SK-N-SH treated with all-trans-retinoic acid at 6 μM for 48 hours (cell line): Measurements from ENCODE around the gene GLRB.
A peak's percentile ranks its signal among the peaks of the same experiment; 100 is the strongest.

ENCODE experiments used
- ATAC-seq: fragments of 200-7000 bp; cut with Tn5 transposase; 3 replicates; pipeline ENCODE4 v1.9.1; 2020; ENCODE audit warnings: mild to moderate bottlenecking, moderate library complexity
- ARNTL ChIP-seq: fragments of 450-650 bp; formaldehyde crosslinking; IDR thresholded peaks from 2 replicates; pipeline ENCODE4 v1.5.0; 2020; ENCODE audit warnings: low read depth, mild to moderate bottlenecking, moderate library complexity, borderline replicate concordance
- BACH2 ChIP-seq: fragments of 250-450 bp; sonication (Bioruptor Pico); IDR thresholded peaks from 2 replicates; pipeline ENCODE4 v1.9.0; 2021; ENCODE audit warnings: mild to moderate bottlenecking, borderline replicate concordance
- CREB5 ChIP-seq: fragments of 250-450 bp; sonication (Bioruptor Pico); IDR thresholded peaks from 2 replicates; pipeline ENCODE4 v1.5.1; 2020; ENCODE audit warnings: low read depth, mild to moderate bottlenecking, moderate library complexity
- CSRNP3 ChIP-seq: fragments of 250-450 bp; sonication (Bioruptor Pico); IDR thresholded peaks from 2 replicates; pipeline ENCODE4 v1.5.1; 2021; ENCODE audit warnings: mild to moderate bottlenecking, moderate library complexity
- ESRRG ChIP-seq: fragments of 250-450 bp; sonication (Bioruptor Pico); IDR thresholded peaks from 2 replicates; pipeline ENCODE4 v1.6.1; 2021; ENCODE audit warnings: mild to moderate bottlenecking
- GLIS3 ChIP-seq: fragments of 250-450 bp; sonication (Bioruptor Pico); IDR thresholded peaks from 2 replicates; pipeline ENCODE4 v1.5.0; 2020; ENCODE audit warnings: mild to moderate bottlenecking, moderate library complexity
- ISL1 ChIP-seq: fragments of 250-450 bp; sonication (Bioruptor Pico); IDR thresholded peaks from 2 replicates; pipeline ENCODE4 v2.1.2; 2022; ENCODE audit warnings: mild to moderate bottlenecking, moderate library complexity
- OSR1 ChIP-seq: fragments of 250-450 bp; sonication (Bioruptor Pico); IDR thresholded peaks from 2 replicates; pipeline ENCODE4 v1.8.0; 2022; ENCODE audit warnings: moderate library complexity, mild to moderate bottlenecking, inconsistent platforms
- PATZ1 ChIP-seq: fragments of 250-450 bp; sonication (Bioruptor Pico); IDR thresholded peaks from 2 replicates; pipeline ENCODE4 v1.8.0; 2020; ENCODE audit warnings: mild to moderate bottlenecking, moderate library complexity, borderline replicate concordance
- POU6F1 ChIP-seq: fragments of 250-450 bp; sonication (Bioruptor Pico); IDR thresholded peaks from 2 replicates; pipeline ENCODE4 v1.8.0; 2021; ENCODE audit warnings: low read depth, mild to moderate bottlenecking, moderate library complexity, borderline replicate concordance
- PPARA ChIP-seq: fragments of 250-450 bp; sonication (Bioruptor Pico); IDR thresholded peaks from 2 replicates; pipeline ENCODE4 v1.5.0; 2020; ENCODE audit warnings: mild to moderate bottlenecking, borderline replicate concordance
- TCF4 ChIP-seq: fragments of 250-450 bp; sonication (Bioruptor Pico); IDR thresholded peaks from 2 replicates; pipeline ENCODE4 v1.8.0; 2021; ENCODE audit warnings: mild to moderate bottlenecking, moderate library complexity, borderline replicate concordance
- TOX ChIP-seq: fragments of 250-450 bp; sonication (Bioruptor Pico); IDR thresholded peaks from 2 replicates; pipeline ENCODE4 v1.8.0; 2021; ENCODE audit warnings: mild to moderate bottlenecking, moderate library complexity, borderline replicate concordance
- TSHZ2 ChIP-seq: fragments of 250-450 bp; sonication (Bioruptor Pico); IDR thresholded peaks from 2 replicates; pipeline ENCODE4 v1.5.0; 2020; ENCODE audit warnings: mild to moderate bottlenecking, moderate library complexity
- ZC3H10 ChIP-seq: fragments of 250-450 bp; sonication (Bioruptor Pico); IDR thresholded peaks from 2 replicates; pipeline ENCODE4 v1.5.1; 2021; ENCODE audit warnings: mild to moderate bottlenecking, moderate library complexity
- ZFP3 ChIP-seq: fragments of 250-450 bp; sonication (Bioruptor Pico); IDR thresholded peaks from 2 replicates; pipeline ENCODE4 v1.5.0; 2020; ENCODE audit warnings: mild to moderate bottlenecking, moderate library complexity
- ZFP30 ChIP-seq: fragments of 450-650 bp; formaldehyde crosslinking; IDR thresholded peaks from 2 replicates; pipeline ENCODE4 v1.5.0; 2022; ENCODE audit warnings: mild to moderate bottlenecking, moderate library complexity
- ZNF565 ChIP-seq: fragments of 450-650 bp; formaldehyde crosslinking; conservative IDR thresholded peaks from 2 replicates; pipeline ENCODE4 v1.5.0; 2020; ENCODE audit warnings: low read depth, mild to moderate bottlenecking, moderate library complexity
- ZNF70 ChIP-seq: fragments of 450-650 bp; formaldehyde crosslinking; IDR thresholded peaks from 2 replicates; pipeline ENCODE4 v1.5.0; 2020; ENCODE audit warnings: mild to moderate bottlenecking, moderate library complexity

GLRB gene

GRCh38 chr4:157185363-157185762, 109.4 kb downstream of the GLRB start:
- peak; percentile 81 for ATAC-seq
- TF ChIP-seq ZFP30 (CRISPR knock-in tag) (no peak), BACH2 (CRISPR knock-in tag) (no peak), TCF4 (CRISPR knock-in tag) (peak; percentile 61; the same call in 1 of the 2 replicates), CSRNP3 (no peak), TSHZ2 (CRISPR knock-in tag) (no peak), ISL1 (CRISPR knock-in tag) (no peak)

- no peak for ATAC-seq
Observed at GRCh38 chr4:157195374-157195773, 119.4 kb downstream of the GLRB start.

GRCh38 chr4:157196046-157196445, 120.1 kb downstream of the GLRB start:
- no peak for ATAC-seq
- TF ChIP-seq ESRRG (CRISPR knock-in tag) (no peak), PPARA (CRISPR knock-in tag) (no peak), ZC3H10 (CRISPR knock-in tag) (no peak), CSRNP3 (no peak), PATZ1 (CRISPR knock-in tag) (no peak), GLIS3 (CRISPR knock-in tag) (no peak), POU6F1 (CRISPR knock-in tag) (no peak), ZFP3 (CRISPR knock-in tag) (no peak), ISL1 (CRISPR knock-in tag) (no peak), OSR1 (CRISPR knock-in tag) (no peak), CREB5 (CRISPR knock-in tag) (no peak), ARNTL (no peak), TOX (CRISPR knock-in tag) (no peak), TCF4 (CRISPR knock-in tag) (no peak), ZFP30 (CRISPR knock-in tag) (no peak), ZNF565 (CRISPR knock-in tag) (no peak), TSHZ2 (CRISPR knock-in tag) (no peak)

More at GRCh38 chr4:157195374-157195773, 119.4 kb downstream of the GLRB start:
- TF ChIP-seq ZNF70 (peak; percentile 62), TOX (CRISPR knock-in tag) (no peak)
